ENCODE measurements around the gene SERTAD2. TPM values are rescaled to one million over a fixed set of nuclear protein-coding genes. Genes with fewer than 3 reads are reported as not detected.

The SERTAD2 gene
- polyA plus RNA-seq, 1 donor = 25.2 TPM

- no peak for DNase-seq
Measured at GRCh38 chr2:64609227-64609941, 44.3 kb downstream of the SERTAD2 start.

DNA sequence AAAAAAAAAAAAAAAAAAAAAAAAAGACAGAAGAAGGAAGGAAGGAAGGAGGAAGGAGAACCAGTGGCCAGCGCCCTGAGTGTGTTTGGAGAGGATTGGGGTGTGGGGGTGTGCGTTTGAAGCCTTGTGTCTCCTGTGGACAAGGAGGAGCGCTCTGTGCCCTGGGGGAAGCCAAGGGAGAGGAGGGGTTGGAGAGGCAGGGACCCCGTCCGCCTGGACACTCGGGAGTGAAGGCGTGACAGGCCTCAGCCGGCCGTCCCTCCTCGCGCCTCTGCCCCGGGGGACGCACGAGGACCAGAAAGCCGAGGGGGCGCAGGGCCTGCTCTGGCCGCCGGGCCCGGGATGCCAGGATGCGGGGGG lies 44.9 kb downstream of the SERTAD2 start:
- DNase-seq = no peak

GRCh38 chr2:64607381-64608304 lies 46.1 kb downstream of the SERTAD2 start:
- DNase-seq = no peak

GRCh38 chr2:64606479-64607363 lies 47.0 kb downstream of the SERTAD2 start:
- no peak for DNase-seq

DNA sequence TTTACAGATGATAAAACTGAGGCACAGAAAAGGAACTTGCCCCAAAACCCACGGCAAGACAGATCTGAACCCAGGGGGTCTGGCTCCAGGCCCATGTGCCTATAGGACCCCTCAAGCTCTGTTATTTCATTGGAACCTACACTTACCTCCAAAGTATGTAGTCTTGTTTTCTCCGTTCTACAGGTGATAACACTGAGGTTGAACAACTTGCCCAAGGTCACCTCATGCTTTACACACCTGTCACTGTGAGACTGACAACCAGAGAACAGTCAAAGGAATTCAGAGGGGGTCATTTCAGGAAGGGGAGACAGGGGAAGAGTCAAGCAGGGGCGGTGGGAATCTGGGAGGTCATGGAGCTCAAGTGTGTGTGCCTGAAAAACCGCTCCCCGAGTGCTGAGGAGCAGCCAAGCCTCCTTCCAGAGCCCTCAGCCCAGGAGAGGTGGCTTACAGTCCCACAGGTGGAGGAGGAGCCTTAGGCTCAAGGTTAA lies 47.7 kb downstream of the SERTAD2 start:
- no peak for DNase-seq

- no peak for DNase-seq
Measured at GRCh38 chr2:64605026-64605471, 48.7 kb downstream of the SERTAD2 start.

DNA sequence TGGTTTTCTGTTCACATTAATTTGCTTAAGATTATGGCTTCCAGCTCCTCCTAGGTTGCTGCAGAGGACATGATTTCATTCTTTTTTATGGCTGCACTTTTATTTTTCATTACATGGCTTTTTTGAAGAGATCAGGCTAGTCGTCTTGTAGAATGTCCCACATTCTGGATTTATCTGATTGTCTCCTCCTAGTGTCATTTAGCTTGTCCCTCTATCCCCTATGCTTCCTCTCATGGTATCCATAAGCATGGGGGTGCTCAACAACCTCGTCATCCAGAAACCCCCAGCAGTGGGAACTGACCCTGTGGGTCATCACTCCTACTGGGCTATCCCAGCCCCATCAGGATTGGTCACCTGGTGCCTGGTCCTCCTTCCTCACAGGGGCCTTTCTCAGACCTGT lies 49.6 kb downstream of the SERTAD2 start:
- DNase-seq = no peak

- DNase-seq = no peak
Measured at GRCh38 chr2:64602436-64602835, 51.3 kb downstream of the SERTAD2 start.

DNA sequence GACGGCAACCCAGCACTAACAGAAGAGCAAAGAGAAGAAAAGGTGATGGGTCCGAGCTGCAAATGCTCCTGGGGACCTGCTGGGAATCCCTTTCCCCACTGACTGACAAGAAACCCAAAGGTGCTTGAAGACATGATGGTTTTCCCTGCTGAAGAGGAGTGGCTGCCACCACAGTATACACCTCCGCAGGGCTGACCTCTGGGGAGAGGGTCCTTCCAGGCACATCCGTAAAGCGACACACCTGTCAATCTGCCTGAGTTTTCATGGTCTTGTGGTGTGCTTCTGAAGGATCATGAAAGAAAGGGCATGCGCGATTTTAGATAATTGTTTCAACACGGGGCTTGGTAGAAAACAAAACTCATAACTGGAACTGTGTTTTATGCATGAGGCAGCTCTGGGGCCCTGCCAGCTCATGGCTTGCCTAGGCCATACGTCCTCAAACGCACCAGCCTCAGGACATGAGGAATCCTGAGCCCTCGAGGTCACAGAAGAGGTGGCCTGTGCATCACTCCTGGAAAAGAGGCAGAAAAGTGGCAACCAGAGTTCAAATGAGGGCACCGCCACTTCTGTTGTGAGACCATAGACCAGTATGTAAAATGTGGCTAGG lies 51.8 kb downstream of the SERTAD2 start:
- DNase-seq = no peak

DNA sequence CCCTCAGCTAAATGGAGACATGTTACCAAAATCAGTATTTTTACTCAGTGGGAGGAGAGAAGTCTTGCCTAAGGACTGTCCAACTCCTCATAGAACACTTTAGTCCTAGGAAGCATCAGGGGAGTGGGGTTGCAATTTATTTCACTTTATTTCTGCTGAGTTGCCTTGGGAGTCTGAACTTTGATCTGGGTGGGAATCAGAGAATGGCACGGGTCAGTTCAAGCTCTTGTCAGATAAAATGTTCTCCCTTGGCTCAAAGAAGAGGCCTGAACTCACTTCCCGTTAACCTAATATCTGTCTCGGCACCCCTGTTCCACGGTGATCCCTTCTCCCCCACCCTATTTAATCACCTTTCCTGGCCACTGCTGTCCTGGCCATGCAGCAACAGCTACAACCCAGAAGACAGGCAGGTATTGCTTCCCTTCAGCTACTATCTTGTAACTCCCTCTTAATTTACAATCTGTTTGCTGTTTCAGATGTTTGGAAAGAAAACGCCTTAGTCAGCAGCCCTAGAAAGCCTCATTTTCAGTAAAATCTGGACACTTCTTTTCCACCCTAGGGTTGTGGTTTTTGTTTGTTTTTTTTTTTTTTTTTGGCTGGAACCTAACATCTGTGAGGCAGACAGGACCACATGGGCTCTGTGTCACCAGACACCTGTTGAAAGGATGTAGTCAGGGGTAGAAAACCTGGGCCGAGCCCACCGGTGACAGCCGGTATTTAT lies 52.5 kb downstream of the SERTAD2 start:
- DNase-seq = no peak

DNA sequence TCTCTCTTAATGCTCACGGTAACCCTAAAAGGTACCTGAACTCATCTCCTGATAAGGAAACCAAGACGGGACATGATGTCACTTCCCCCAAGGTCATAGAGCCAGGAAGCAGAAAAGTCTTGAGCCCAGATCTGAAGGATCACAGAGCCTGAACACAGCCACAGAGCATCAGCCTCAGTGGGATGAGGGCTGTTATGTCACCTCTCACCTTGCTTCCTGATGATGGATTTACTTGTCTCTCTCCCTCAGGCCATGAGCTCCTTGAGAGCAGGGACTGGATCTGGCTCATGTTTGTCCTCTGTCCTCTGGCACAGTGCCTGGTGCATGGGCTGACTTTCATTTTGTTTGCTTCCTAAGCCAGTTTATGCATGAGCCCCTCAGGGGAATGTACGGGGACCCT lies 54.2 kb downstream of the SERTAD2 start:
- no peak for DNase-seq

DNA sequence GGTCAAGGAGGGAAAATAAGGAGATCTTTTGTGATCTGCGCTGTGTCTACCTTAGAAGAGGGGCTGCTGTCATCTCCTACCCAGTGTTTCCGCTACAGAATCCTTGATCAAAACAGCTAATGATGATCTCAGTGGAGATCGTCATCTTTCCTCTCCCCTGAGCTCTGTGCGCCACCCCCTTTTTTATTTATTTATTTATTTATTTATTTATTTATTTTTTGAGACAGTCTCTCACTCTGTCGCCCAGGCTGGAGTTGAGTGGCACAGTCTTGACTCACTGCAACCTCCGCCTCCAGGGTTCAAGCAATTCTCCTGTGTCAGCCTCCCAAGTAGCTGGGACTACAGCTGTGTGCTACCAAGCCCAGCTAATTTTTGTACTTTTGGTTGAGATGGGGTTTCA lies 55.5 kb downstream of the SERTAD2 start:
- no peak for DNase-seq

DNA sequence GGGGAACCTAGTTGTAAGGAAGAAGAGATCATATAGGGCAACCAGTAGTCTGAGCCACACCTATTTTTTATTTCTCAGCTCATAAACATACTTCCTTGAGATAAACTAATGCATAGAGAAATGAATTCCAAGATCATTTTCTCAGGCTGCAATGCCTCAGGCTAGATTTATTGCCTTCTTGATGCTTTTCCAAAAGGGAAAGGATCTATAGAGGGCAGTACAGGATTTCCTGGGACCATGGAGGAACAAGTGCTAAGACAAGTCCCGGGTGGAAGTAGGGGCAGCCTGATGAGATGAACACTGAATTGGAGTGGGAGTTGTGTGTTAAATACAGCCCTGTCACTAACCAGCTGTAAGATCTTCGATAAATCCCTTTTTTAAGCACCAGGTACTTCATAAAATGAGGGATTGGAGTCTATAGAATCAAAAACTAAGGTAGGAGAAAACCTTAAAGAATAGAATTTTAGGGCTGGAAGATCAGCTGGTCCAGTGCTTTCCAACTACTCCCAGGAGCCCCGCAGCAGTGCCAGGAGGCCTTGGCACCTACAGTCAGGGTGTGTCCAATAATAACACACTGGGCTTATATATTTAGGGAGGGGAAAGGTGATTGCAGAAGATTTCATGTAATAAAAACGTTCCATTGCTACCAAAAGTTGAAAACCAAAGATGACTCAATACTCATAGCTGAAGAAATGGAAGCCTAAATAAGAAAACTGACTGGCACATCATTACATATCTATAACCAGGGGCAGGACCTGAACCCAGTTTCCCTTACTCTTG lies 58.1 kb downstream of the SERTAD2 start:
- DNase-seq = no peak

- no peak for DNase-seq
Measured at GRCh38 chr2:64594226-64594989, 59.3 kb downstream of the SERTAD2 start.

GRCh38 chr2:64593035-64593655 lies 60.6 kb downstream of the SERTAD2 start:
- no peak for DNase-seq

- DNase-seq = no peak
Measured at GRCh38 chr2:64591188-64591587, 62.5 kb downstream of the SERTAD2 start.

DNA sequence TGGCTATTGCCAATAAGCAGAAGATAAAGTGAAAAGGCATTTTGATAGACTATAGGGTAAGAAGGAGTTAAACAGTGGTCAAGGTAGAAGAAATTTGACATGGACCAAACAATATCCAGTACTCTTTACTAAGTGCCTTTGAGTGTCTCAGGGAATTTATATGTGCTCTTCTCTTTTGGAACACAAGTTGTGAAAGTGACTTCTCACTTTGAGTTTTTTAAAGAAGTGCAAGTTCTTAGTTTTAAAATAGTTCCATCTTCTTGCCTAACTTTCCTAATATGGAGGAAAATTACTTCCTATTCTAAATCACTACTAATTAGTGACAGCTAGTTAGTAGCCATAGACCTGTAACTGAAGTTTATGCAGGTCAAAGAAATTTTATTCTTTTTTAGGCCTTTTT lies 66.2 kb downstream of the SERTAD2 start:
- DNase-seq = no peak

GRCh38 chr2:64586883-64587481 lies 66.7 kb downstream of the SERTAD2 start:
- no peak for DNase-seq

GRCh38 chr2:64586054-64586453 lies 67.7 kb downstream of the SERTAD2 start:
- DNase-seq = no peak
